Activated CD8-positive, alpha-beta memory T cell treated with anti-CD3 and anti-CD28 coated beads for 24 hours (primary cell): ENCODE data around the gene CLDN9.

Source experiments
- DNase-seq: peaks from one replicate; pipeline ENCODE4 v3.0.0-alpha.2; 2020

Gene CLDN9

GRCh38 chr16:3000540-3000939, 12.2 kb upstream of the CLDN9 start:
- no peak for DNase-seq

DNA sequence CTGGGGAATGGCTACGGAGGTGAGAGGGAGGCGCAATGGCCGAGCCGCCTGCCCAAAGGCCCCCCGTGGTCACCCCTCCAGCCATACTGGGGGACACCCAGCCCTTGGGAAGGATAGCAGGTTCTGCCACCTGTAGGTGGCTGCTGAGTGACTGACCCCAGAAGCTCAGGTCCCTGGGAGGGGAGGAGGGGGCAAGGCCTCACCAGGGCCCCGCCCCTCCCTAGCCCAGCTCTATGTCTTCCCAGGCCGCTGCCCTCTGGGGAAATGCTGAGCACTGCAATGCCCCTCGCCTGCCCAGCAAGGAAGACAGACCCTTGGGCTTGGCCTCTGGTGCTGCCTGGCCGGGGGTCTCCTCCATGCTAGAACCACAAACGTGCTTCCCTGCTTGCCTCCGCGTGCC, 11.4 kb upstream of the CLDN9 start:
- no peak for DNase-seq

DNA sequence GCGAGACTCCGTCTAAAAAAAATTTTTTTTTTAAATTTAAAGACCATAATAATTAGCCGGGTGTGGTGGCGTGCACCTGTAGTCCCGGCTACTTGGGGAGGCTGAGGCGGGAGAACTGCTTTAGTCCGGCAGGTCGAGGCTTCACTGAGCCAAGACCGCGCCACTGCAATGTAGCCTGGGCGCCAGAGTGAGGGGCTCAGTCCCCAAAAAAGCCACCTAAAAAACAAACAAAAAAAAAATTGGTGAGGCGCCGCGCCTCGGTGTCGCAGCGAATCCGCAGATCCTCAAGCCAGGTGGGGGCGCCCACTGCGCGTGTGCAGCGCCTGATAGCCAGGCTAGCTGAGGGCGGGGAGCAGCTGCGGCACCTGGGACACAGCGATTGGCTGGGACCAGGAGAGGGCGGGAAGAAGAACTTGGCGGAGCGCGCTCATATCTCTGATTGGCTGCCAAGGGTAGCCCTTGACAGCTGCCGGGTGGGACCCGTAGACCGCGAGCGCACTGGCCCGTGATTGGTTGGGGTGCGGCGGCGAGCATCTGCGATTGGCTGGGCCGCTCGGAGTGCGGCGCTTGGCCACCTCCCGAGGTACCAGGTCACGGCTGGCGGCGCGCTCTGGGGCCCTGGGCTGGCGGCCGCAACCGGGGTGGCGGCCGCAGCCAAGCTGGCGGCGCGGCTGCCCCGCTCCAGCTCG, 9.0 kb upstream of the CLDN9 start:
- DNase-seq, result peak; percentile 93

DNA sequence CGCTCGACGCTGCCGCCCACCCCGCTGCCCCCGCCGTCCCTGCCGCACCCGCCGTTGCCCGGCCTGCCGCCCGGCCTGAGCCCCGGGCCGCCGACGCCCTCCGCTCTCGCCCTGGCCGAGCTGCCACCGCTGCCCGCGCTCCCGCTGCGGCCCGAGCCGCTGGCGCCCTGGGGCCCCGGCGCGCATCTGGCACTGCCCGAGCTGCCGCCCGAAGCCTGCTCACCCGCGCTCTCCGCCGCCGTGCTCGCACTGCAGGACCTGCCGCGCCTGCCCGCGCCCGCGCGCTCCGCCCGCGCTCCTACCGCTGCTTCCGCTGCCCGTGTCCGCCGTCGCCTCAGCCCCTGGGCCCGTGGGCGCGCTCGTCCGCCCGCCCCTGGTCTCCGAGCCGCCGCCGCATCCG, 8.4 kb upstream of the CLDN9 start:
- no peak for DNase-seq

- DNase-seq, result no peak
These were observed 7.9 kb upstream of the CLDN9 start for GRCh38 chr16:3004781-3005284.

GRCh38 chr16:3007059-3007956, 5.4 kb upstream of the CLDN9 start:
- DNase-seq, result no peak

DNA sequence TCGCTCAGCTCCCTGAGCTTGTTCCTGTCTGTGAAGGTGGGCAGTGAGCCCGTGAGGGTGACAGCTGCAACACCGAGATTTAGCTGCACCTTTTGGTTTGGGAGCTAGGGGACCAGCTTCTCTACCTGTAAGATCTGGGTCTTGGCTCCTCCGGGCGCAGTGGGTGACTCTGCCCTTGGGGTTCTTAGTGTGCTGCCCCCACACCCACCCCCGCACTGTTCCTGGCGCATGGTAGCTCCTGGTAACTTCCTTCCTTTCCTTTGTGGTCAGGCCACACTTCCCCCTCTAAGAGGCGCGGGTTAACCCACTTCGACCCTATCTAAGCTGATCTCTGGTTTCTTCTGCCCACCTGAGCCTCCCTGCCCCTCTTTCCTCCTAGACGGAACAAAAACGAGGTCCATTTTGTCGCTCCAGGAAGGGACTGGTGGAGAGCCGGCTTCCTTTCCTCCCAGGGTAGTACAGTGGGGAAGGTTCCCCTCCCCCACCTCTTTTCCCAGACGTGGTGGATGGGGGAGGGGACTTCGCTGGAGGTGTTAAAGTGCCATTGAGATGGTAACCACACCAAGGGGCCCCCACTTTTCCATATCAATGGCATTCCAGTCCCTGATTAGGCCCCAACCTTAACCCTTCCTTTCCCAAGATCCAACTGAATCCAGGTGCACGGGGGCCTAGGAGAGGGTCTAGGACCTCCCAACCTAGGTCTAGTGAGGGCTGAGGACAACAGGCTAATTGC, 4.6 kb upstream of the CLDN9 start:
- DNase-seq, result peak; percentile 64

GRCh38 chr16:3008690-3009037, 4.1 kb upstream of the CLDN9 start:
- no peak for DNase-seq

DNA sequence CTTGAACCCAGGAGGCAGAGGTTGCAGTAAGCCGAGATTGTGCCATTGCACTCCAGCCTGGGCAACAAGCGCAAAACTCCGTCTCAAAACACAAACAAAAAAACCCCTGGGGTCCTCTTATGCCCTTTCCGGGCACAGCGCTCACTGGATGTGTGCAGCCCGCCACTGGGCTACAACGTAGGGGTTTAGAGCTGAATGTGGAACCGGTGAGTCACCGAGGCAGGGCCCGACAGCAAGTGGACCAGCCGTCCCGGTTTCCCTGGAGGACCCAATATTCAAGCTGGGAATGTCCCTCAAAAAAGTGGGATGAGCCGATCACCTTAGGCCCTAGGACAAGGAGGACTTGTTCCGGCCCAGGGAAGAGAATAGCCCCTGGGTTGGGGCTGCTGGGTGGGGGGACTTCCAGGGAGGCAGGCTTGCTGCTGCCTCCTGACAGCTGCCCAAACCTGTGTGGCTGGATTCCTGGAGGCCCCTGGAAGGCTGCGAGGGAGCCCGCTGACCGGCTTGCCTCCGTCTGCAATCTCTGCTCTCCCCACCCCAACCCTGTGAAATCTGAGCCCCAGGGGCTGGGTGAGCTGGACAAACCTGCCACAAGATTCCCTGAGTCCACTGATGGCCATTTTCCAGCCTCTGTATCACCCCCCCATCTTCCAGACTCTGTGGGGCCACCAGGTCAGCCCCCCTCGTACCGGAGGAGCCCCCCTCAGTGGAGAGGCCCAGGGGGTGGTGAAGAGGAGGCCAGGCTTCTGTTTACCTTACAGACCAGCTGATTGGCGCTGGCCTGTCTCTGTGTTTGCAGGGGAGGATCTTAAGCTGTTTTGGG, 2.9 kb upstream of the CLDN9 start:
- no peak for DNase-seq

DNA sequence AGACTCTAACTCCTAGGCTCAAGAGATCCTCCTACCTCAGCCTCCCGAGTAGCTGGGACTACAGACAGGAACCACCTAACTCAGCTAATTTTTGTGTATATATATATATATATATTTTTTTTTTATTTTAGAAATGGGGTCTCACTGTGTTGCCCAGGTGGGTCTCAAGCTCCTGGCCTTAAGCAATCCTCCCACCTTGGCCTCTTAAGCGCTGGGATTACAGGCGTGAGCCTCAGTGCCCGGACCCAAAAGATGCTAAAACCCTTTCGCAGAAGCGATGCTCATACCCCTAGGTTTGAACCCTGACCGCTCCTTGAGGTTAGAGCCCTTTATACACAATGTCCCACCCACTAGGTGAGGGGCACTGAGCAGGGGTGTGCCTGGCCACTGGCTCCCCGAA, 2.2 kb upstream of the CLDN9 start:
- no peak for DNase-seq

DNA sequence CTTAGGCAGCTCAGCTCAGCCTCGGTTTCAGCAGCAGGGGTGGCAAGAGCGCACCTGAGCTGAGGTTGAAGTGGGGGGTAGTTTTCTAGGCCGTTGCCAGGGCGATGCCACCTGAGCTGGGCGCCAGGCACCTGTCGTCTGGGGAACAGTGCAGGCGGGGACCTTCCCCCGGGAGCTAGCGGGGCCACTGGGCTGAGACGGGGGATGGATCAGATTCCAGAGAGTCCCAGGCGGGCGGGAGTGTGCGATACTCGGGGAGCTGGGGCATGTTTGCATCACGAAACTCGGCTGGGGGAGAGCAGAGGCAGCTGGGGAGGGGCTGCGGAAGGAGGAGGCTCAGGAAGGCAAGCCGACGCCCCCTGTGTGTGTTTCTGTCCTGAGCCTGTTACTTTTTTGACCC, 477 bp upstream of the CLDN9 start:
- DNase-seq, result no peak

GRCh38 chr16:3013491-3013951, 798 bp downstream of the CLDN9 start:
- no peak for DNase-seq

DNA sequence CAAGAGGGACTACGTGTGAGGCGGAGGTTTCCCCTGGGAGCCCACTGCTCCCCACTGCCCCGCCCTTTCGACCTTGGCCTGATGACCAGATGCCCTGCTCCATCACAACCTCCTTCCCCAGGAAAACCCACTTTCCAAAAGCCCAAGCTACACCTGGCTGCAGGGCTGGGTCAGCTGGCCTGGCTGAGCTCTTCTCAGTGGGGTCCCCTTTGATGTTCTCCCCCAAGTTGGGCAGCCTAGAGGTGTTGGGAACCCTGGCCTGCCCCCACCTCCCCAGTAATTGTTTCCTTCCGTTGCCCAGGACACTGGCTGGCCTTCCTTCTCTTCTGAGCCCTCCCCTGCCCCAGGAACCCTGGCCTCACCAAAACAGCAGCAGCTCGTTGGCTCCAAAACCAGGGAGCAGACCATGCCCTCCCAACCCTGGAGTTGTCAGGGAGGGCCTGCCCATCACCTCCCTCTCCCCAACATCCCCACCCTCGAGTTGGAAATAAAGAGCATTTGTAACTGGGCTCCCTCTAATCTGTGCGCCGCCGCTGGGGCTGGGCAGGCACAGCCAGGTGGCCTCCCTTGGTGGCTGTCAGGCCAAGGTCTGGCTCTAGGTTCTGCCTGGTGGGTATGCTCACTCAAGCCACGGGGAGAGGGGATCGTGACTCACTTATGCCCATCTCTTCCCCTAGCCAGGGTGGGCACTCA, 1.4 kb downstream of the CLDN9 start:
- DNase-seq, result no peak

- no peak for DNase-seq
These were observed 2.2 kb downstream of the CLDN9 start for GRCh38 chr16:3014971-3015370.

- DNase-seq, result no peak
These were observed 3.3 kb downstream of the CLDN9 start for GRCh38 chr16:3015865-3016521.

DNA sequence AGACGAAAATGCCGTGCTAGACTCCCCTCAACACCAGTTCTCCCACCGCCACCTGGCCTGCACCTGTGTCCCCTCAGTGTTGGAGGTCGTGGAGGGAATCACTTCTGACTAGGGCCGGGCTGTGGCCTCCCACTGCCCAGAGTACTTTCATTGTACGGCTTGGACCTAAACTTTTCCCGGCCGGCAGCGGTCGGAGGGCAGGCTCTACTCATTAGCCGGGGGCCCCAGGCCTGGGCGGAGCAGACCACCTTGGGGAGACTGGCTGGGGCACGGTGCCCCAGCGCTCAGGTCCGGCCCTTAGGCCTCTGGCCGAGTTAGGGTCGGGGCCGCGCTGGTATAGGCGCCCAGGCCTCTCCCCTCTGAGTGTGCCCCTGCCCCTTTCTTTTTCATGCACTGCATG, 4.6 kb downstream of the CLDN9 start:
- DNase-seq, result no peak

- no peak for DNase-seq
These were observed 5.2 kb downstream of the CLDN9 start, which contains the start of gene CLDN6 for GRCh38 chr16:3017794-3018506. Gene CLDN6 (minus strand): TSS chr16:3018183. CDS start chr16:3016021, 2,162 bp downstream.

DNA sequence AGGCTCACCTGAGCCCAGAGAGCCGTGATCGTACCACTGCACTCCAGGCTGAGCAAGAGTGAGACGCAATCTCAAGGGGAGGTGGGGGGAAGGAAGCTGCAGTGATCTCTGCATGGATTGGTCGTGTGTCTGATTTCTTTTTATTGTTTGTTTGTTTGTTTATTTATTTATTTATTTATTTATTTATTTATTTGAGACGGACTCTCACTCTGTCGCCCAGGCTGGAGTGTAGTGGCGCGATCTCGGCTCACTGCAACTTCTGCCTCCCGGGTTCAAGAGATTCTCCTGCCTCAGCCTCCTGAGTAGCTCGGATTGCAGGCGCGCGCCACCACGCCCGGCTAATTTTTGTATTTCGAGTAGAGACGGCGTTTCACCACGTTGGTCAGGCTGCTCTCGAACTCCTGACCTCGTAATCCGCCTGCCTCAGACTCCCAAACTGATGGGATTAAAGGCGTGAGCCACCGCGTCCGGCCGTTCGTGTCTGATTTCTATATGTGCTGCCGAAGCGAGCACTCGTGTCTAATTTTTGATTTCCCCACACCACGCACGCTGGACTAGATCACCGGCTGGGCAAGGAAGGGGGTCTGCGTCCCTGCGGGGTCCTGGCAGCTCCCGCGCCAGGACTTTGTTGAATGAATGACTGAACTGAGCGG, 7.0 kb downstream of the CLDN9 start:
- DNase-seq, result no peak

DNA sequence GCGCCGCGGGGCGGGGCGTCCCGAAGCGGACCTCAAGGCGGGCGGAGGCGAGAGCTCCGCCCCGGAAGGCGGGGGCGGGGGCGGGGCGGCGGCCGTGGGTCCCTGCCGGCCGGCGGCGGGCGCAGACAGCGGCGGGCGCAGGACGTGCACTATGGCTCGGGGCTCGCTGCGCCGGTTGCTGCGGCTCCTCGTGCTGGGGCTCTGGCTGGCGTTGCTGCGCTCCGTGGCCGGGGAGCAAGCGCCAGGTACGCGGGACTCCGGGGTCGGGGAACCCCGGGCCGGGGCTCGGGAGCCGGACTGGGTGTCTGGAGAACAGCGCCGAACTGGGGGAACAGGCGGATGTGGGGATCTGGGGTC, 7.5 kb downstream of the CLDN9 start, which contains the start of gene TNFRSF12A:
TSS of gene TNFRSF12A (plus strand) at position 122 of the 357 bp plus-strand sequence. CDS start at position 152, 30 bp downstream.
- peak; percentile 86 for DNase-seq
